PC-9 (cell line): Measurements from ENCODE around the gene HMGA1. TPM values are rescaled to one million over a fixed set of nuclear protein-coding genes. Genes with fewer than 3 reads are reported as not detected.

Source experiments
- BruUV-seq: library from RNA; stranded (reverse); fragments of 400-500 nt; replicated peaks from 2 replicates; lab custom pipeline; 2021; lab: Mats Ljungman, UMichigan
- CTCF ChIA-PET: fragments of 300-600 bp; sonication (Branson Sonifier 250); formaldehyde crosslinking; loops from one replicate; lab custom pipeline; 2022; ENCODE audit warnings: antibody characterized with exemption; lab: Charles Lee
- POLR2A ChIA-PET: fragments of 300-600 bp; sonication (Branson Sonifier 250); formaldehyde crosslinking; loops from one replicate; lab custom pipeline; 2022; ENCODE audit warnings: antibody characterized with exemption; ENCODE audit not compliant: unreplicated experiment; lab: Charles Lee
- DNase-seq, 2 experiments: peaks; one replicate each; pipeline versions ENCODE4 v3.0.0 to v3.0.0-alpha.2; 2015 to 2022; ENCODE audit warnings: mixed read lengths in 1 of 2
- H2AFZ ChIP-seq: fragments of 200-600 bp; sonication (generic); 2 replicates; pipeline ENCODE4 v1.8.1; 2017; ENCODE audit warnings: antibody characterized with exemption
- H3F3A ChIP-seq: fragments of 200-600 bp; sonication (generic); 2 replicates; pipeline ENCODE4 v1.8.1; 2017; ENCODE audit warnings: antibody characterized with exemption, mild to moderate bottlenecking, low read depth; ENCODE audit not compliant: insufficient read depth
- H3K27ac ChIP-seq: fragments of 200-600 bp; sonication (generic); 2 replicates; pipeline ENCODE4 v1.6.1; 2016; ENCODE audit warnings: mixed run types
- H3K27me3 ChIP-seq: fragments of 200-600 bp; sonication (generic); 2 replicates; pipeline ENCODE4 v1.6.1; 2016; ENCODE audit warnings: low read depth, mixed run types; ENCODE audit not compliant: insufficient read depth
- H3K36me3 ChIP-seq: fragments of 200-600 bp; sonication (generic); 2 replicates; pipeline ENCODE4 v1.6.1; 2016; ENCODE audit warnings: low read depth, mixed run types
- H3K4me1 ChIP-seq: fragments of 200-600 bp; sonication (generic); replicated peaks from 2 replicates; pipeline ENCODE4 v1.6.1; 2016; ENCODE audit warnings: mixed run types; ENCODE audit not compliant: insufficient read depth
- H3K4me2 ChIP-seq: fragments of 200-600 bp; sonication (generic); 2 replicates; pipeline ENCODE4 v1.6.1; 2017; ENCODE audit warnings: mixed run types
- H3K4me3 ChIP-seq: fragments of 200-600 bp; sonication (generic); 2 replicates; pipeline ENCODE4 v1.6.1; 2016; ENCODE audit warnings: mixed run types
- H3K79me2 ChIP-seq: fragments of 200-600 bp; sonication (generic); 2 replicates; pipeline ENCODE4 v1.6.1; 2017; ENCODE audit warnings: low read depth, mixed run types
- H3K9me2 ChIP-seq: fragments of 200-600 bp; sonication (generic); 2 replicates; pipeline ENCODE4 v1.8.1; 2017; ENCODE audit warnings: mild to moderate bottlenecking; ENCODE audit not compliant: insufficient read depth
- H3K9me3 ChIP-seq: fragments of 200-600 bp; sonication (generic); 2 replicates; pipeline ENCODE4 v1.8.1; 2016; ENCODE audit warnings: low read depth; ENCODE audit not compliant: insufficient read depth
- H4K20me1 ChIP-seq: fragments of 200-600 bp; sonication (generic); 2 replicates; pipeline ENCODE4 v1.8.1; 2017; ENCODE audit not compliant: insufficient read depth
- CTCF ChIP-seq: fragments of 200-600 bp; sonication (generic); conservative IDR thresholded peaks from 2 replicates; pipeline ENCODE4 v1.6.1; 2017; ENCODE audit warnings: mixed run types, antibody characterized with exemption, mild to moderate bottlenecking, moderate library complexity
- EZH2 ChIP-seq: fragments of 200-600 bp; sonication (generic); IDR thresholded peaks from 2 replicates; pipeline ENCODE4 v1.8.0; 2017; ENCODE audit warnings: antibody characterized with exemption, low read depth
- intact Hi-C: fragments of 100-400 bp; cut with micrococcal nuclease; formaldehyde crosslinking; loops from one replicate; pipeline ENCODE4 v1.10.0; 2022; ENCODE audit not compliant: unreplicated experiment
- total RNA-seq: library from RNA; stranded (reverse); gene quantifications from 2 replicates; pipeline ENCODE4 v1.2.3, GENCODE V29; 2021

HMGA1 gene
- total RNA-seq, 1 experiment from 2014 or later: 1,951 TPM

DNA sequence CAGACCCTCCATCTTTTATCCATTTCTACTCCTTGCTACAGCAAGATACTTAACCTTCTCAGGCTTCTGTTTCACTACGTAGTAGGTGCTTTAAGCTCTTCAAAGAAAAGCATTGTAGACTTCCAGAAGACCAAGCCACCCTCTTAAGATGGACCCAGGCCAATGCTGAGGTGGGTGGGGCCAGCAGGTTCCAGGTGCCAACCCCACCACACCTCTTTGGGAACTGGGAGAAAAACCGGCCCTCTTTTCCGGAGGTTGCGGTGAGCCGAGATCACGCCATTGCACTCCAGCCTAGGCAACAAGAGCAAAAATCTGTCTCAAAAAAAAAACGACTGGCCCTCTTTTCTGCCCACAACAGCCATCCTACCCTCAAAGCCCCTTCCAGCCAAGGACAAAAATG is 10.6 kb upstream of the HMGA1 start:
- peaks cover 78% of the 10 kb centered on the region for H3K4me1 ChIP-seq
- BruUV-seq: no TSS peak
- CTCF ChIA-PET: interaction anchor here (0.6 kb wide), 1 partner anchor 27 kb away, joined by 4 read pairs; no protein-coding TSS in a partner anchor
- H3F3A ChIP-seq: peaks cover 64% of the 10 kb centered on the region
- peak overlapping the region; percentile 62; the same call in 1 of the 2 replicates for H3K4me2 ChIP-seq
- POLR2A ChIA-PET: interaction anchor here (0.6 to 0.9 kb wide), 2 partner anchors 11 to 30 kb away, joined by 5 to 12 read pairs; partner anchors contain the start of gene HMGA1
- DNase-seq: peak in 1 of 2 experiments; percentile 3
- H3K4me3 ChIP-seq: no peak overlapping the region
- no peak overlapping the region for H2AFZ ChIP-seq
- intact Hi-C loops: no loop called here
- H4K20me1 ChIP-seq: no peaks in the 10 kb centered on the region
- H3K27ac ChIP-seq: peak overlapping the region; percentile 98
- no peaks in the 10 kb centered on the region for H3K9me2 ChIP-seq
- H3K79me2 ChIP-seq: no peaks in the 10 kb centered on the region
- no peaks in the 10 kb centered on the region for H3K36me3 ChIP-seq
- TF ChIP-seq EZH2: no peak
- no peak for TF ChIP-seq CTCF
- no peaks in the 10 kb centered on the region; the same call in 1 of the 2 replicates for H3K9me3 ChIP-seq
- H3K27me3 ChIP-seq: no peaks in the 10 kb centered on the region

DNA sequence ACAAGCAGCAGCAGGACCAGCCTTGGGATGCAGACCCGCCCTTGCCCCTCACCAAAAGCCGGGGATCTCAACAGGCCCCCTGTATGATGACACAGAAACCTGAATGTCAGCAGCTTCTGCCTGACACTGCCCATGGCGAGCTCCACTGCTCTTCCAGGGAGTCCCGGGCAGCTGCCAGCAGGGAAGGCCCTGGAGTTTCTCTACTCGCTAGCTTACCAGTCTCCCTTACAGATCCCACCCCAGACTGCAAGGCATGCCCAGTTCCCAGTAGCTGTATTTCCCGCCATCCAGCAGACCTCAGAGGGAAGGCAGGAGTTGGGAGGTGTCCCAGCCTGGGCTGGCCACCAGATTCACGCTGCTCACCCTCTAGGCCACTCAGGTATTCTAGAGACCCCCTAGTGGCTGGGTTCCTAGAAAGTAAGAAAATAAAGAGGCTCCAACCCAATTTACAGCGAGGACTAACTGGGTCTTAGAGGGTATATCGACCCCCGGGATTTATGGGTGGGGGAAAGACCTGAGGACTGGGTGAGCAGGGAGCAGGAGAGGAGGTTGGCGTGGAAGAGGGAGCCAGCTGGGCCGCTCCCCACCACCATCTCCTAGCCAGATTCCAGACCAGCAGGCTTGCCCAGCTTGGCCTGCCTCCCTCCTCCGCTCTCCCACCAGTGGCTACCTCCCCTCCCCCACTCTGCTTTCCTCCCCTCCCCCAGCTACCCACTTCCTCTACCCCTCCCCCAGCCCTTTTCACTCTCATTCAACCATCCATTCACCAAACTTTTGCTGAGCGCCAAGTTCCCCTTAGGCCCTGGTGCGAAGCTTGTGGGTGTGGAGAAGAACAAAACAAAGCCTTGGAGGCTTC is 9.7 kb upstream of the HMGA1 start:
- intact Hi-C loops: no loop called here
- no peaks in the 10 kb centered on the region for H3K79me2 ChIP-seq
- H3K27me3 ChIP-seq: no peaks in the 10 kb centered on the region
- H3K27ac ChIP-seq: peak overlapping the region; percentile 98
- no peaks in the 10 kb centered on the region; the same call in 1 of the 2 replicates for H3K9me3 ChIP-seq
- H3K36me3 ChIP-seq: no peaks in the 10 kb centered on the region
- no TSS peak for BruUV-seq
- TF ChIP-seq EZH2 (no peak), CTCF (no peak)
- peak overlapping the region; percentile 62 for H3K4me2 ChIP-seq
- H3K4me1 ChIP-seq: peaks cover 87% of the 10 kb centered on the region
- DNase-seq: peak in 1 of 2 experiments; percentile 33
- no peak overlapping the region for H2AFZ ChIP-seq
- peaks cover 73% of the 10 kb centered on the region for H3F3A ChIP-seq
- no peaks in the 10 kb centered on the region for H3K9me2 ChIP-seq
- H4K20me1 ChIP-seq: no peaks in the 10 kb centered on the region
- ChIA-PET CTCF (interaction anchor here (0.6 to 1.2 kb wide), 2 partner anchors 10 to 18 kb away, joined by 4 to 5 read pairs; no protein-coding TSS in a partner anchor), POLR2A (interaction anchor here (0.6 to 0.9 kb wide), 3 partner anchors 10 to 31 kb away, joined by 5 to 13 read pairs (median 12); partner anchors contain the start of gene HMGA1)
- peak overlapping the region; percentile 16; the same call in 1 of the 2 replicates for H3K4me3 ChIP-seq

DNA sequence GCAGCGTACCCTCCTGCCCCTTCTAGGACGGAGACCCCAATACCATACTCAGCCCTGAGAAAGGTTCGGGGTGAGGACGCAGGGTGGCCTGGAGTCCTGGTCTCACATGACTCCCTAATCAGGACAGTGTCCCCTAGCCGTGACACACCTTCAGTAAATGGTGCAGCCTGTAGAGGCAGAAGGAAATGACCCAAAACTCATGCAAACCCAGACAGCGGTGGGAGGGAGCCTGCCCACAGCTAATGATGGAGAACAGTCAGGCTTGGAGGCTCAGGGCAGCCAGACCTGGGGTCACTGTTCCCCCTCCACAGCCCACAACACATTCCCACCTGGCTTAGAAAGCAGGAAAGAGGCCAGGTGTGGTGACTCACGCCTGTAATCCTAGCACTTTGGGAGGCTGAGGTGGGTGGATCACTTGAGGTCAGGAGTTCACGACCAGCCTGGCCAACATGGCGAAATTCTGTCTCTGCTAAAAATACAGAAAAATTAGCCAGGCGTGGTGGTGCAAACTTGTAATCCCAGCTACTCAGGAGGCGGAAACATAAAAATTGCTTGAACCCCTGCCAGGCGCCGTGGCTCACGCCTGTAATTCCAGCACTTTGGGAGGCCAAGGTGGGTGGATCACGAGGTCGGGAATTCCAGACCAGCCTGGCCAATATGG is 8.8 kb upstream of the HMGA1 start:
- H3K27ac ChIP-seq: peak overlapping the region; percentile 98
- H3K4me2 ChIP-seq: peak overlapping the region; percentile 62
- no peak overlapping the region for H2AFZ ChIP-seq
- no peak; the same call in 1 of the 2 replicates for TF ChIP-seq CTCF
- TF ChIP-seq EZH2: no peak
- CTCF ChIA-PET: interaction anchor here (1.2 kb wide), 1 partner anchor 17 kb away, joined by 5 read pairs; no protein-coding TSS in a partner anchor
- peaks cover 96% of the 10 kb centered on the region for H3K4me1 ChIP-seq
- H3K36me3 ChIP-seq: no peaks in the 10 kb centered on the region
- POLR2A ChIA-PET: interaction anchor here (0.6 to 0.8 kb wide), 2 partner anchors 22 to 497 kb away, joined by 9 to 13 read pairs; no protein-coding TSS in a partner anchor
- peak overlapping the region; percentile 16; the same call in 1 of the 2 replicates for H3K4me3 ChIP-seq
- no peaks in the 10 kb centered on the region; the same call in 1 of the 2 replicates for H3K9me3 ChIP-seq
- intact Hi-C loops: no loop called here
- no TSS peak for BruUV-seq
- H3F3A ChIP-seq: peaks cover 83% of the 10 kb centered on the region
- no peaks in the 10 kb centered on the region for H4K20me1 ChIP-seq
- H3K27me3 ChIP-seq: no peaks in the 10 kb centered on the region
- peak; percentile 66 to 91 for DNase-seq
- no peaks in the 10 kb centered on the region for H3K79me2 ChIP-seq
- no peaks in the 10 kb centered on the region for H3K9me2 ChIP-seq
